GM18873 (cell line): ENCODE results near the gene GRHL1.

Experiments
- ATAC-seq: cut with Tn5 transposase; IDR thresholded peaks from one replicate; pipeline ENCODE4 v1.9.1; 2021; ENCODE audit warnings: mild to moderate bottlenecking, moderate library complexity, moderate number of reproducible peaks; ENCODE audit not compliant: unreplicated experiment, low FRiP score

Gene GRHL1

GRCh38 chr2:10035053-10035422, 83.5 kb downstream of the GRHL1 start:
- no peak for ATAC-seq

GRCh38 chr2:10035633-10036032, 84.1 kb downstream of the GRHL1 start:
- ATAC-seq = no peak

DNA sequence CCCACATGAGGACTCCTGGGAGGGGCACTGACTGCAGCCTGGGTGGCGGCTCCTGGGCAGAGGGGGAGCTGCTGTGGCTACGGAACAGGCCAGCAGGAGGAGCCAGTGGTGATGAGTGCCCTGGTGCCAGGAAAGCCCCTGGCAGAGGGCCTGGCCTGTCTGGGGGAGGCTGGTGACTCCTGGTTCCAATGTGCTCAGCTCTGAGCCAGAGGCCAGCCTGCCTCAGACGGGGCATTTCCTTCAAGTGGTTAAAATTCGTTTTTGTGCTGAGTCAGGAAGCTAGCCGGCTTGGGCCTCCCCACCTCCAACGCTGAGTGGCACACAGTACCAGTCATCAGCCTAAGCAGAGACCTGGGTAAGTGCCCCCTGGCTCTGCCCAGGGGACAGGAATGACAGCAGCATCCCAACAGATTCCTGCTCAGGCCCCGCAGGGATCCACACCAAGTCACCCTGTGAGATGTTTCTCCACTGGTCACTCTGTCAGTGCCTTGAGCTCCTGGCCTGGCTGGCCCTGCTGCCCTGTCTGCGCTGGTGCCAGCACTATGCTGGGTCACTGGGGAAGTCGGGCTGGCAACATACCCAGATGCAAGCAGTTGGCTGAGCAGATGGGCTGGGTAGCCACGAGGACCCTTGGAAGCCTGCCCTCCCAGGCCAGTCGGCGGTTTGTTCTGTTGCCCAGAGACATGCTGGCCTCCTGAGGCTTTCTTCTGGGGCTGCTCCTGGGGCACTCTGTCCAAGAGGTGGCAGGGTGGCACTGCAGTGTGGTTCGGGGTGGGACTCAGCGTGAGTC, 84.8 kb downstream of the GRHL1 start:
- no peak for ATAC-seq

DNA sequence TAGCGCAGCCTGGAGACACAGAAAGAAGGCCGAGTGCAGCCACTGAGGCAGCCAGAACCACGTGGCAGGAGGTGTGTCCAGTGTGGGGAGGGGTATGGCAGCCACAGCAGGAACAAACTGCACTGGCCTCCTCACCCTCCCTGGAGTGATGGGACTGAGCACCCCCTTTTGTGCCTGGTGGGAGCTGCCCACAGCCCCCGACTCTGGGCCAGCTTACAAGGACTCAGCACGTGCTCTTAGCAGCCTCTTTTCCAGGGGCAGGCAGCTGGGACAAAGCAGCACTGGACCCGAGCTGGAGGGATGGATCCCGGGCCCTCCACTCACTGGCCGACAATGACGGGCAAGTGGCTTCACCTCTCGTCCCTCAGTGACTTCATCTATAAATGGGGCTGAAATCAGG, 86.6 kb downstream of the GRHL1 start:
- ATAC-seq = no peak

- no peak for ATAC-seq
Measured at GRCh38 chr2:10038716-10039115, 87.2 kb downstream of the GRHL1 start.

GRCh38 chr2:10039658-10040410, 88.3 kb downstream of the GRHL1 start:
- ATAC-seq = no peak

GRCh38 chr2:10041711-10042110, 90.2 kb downstream of the GRHL1 start:
- no peak for ATAC-seq

GRCh38 chr2:10042301-10043161, 91.0 kb downstream of the GRHL1 start:
- no peak for ATAC-seq

DNA sequence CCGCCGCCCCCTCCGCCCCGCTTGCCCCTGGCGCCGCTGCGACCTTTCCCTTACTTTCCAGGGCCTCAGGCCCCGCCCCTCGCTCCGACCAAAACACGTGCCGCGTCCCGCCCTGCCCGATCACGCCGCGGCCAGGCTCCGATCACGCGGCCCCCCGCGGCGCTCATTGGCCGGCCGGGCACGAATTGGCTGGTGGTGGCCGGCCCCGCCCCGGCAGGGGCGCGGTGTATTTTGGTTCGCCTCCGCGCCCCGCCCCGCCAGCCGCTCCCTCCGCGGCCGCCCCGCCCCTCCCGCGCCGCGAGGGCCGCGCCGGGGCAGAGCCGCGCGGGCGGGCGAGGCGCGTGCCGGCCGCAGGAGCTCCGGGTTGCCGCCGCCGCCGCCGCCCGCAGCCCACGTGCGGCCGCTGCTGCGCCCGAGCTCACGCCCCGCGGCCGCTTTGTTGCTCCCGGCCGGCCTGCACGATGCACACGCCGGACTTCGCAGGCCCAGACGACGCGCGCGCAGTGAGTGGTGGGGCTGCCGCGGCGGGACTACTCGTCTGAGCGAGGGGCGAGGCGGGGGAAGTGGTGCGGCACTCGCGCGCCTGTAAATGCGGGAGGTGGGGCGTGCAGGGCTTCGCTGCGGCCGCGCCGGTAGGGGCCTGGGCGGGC, 91.9 kb downstream of the GRHL1 start, which contains the start of gene KLF11:
Gene KLF11, plus strand, starts transcription at position 295 of the 650 bp plus-strand sequence. Its CDS starts 167 bp downstream, at position 462.
- peak; percentile 47 for ATAC-seq

GRCh38 chr2:10043906-10044601, 92.6 kb downstream of the GRHL1 start:
- ATAC-seq = no peak

DNA sequence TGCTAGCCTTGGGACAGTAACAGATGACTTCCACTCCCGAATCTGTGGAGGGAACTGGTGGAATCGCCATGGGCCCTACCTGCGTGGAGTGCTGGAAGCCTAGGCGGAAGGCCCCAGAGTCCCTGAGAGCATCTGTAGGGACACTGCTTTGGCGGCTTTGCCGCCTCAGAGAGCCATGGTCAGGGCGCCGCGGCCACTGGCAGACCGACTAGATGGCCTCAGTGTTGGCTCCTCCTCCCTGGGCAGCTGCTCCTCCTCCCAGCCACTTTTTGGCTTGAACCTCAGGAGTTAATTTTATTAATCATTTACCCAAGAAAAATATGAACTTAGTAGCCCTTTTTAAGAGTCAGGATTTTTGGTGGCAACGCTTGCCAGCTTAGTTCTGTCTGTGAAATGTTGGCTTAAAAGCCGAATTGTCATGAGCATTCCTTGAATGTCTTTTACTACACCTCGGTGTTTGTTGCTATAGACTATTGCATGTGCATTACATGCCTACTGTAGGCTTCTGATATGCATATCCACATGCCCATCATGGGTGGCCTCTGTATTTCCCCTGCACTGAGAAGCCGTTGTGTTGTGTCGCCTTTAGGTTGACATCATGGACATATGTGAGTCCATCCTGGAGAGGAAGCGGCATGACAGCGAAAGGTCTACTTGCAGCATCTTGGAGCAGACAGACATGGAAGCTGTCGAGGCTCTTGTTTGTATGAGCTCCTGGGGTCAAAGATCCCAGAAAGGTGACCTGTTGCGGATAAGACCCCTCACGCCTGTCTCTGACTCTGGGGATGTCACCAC, 94.3 kb downstream of the GRHL1 start:
- ATAC-seq = no peak

- no peak for ATAC-seq
Measured at GRCh38 chr2:10046931-10047330, 95.4 kb downstream of the GRHL1 start.

GRCh38 chr2:10047616-10048500, 96.4 kb downstream of the GRHL1 start:
- no peak for ATAC-seq

DNA sequence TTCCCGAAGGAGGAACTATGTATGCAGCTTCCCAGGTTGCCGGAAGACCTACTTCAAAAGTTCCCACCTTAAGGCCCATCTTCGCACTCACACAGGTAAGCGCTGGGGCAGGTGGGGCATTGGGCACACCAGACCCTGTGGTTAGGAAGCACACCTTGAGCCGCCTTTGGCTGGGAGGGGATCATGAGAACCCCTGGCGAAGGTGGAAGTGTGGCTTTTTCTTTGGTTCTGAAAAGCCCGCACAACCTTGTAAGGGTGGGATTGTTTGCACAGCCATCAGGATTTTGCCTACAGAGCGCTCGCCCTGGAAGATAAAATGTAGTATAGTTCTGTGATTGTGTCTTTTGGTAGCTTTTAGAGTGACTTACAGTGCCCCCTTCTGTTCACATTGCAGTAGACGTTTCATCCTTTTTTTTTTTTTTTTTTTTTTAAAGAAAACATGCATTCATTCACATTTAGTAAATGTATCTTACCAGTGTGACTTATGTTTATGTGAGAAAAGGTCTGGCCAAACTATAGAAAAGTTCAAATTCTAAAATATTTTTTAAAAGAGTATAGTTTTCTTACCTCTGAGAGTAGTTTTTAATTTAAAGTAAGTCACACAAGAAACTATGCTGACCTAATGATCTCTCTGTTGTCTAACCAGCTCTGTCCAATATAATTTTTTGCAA, 97.1 kb downstream of the GRHL1 start:
- no peak for ATAC-seq
